Tibial artery (tissue), 4 donors: Measurements from ENCODE around the gene NECTIN4.

ENCODE experiments used
- DNase-seq, 2 donors: peaks; one replicate each; pipeline ENCODE4 v3.0.0-alpha.2; 2019
- H3K27ac ChIP-seq, 2 donors: fragments of 200-600 bp; sonication (generic) in 1 of 2; 1 replicate in 1 of 2; 2 replicates in 1 of 2; pipeline ENCODE4 v1.5.1; 2018 to 2019; ENCODE audit warnings: mild to moderate bottlenecking in 1 of 2
- H3K27me3 ChIP-seq, 2 donors: fragments of 200-600 bp; sonication (generic) in 1 of 2; one replicate each; pipeline versions ENCODE4 v1.5.1 to v1.6.0; 2016 to 2019
- H3K36me3 ChIP-seq, 3 donors: fragments of 200-600 bp; sonication (generic) in 2 of 3; one replicate each; pipeline ENCODE4 v1.5.1; 2016 to 2019; ENCODE audit warnings: mild to moderate bottlenecking in 2 of 3
- H3K4me1 ChIP-seq, 4 donors: fragments of 200-600 bp; sonication (generic) in 2 of 4; 1 replicate in 3 of 4; 2 replicates in 1 of 4; pipeline ENCODE4 v1.5.1; 2016 to 2019
- H3K4me3 ChIP-seq, 2 donors: fragments of 200-600 bp; sonication (generic) in 1 of 2; 1 replicate in 1 of 2; 2 replicates in 1 of 2; pipeline ENCODE4 v1.5.1; 2018 to 2019; ENCODE audit warnings: mild to moderate bottlenecking in 2 of 2
- H3K9me3 ChIP-seq, 3 donors: fragments of 200-600 bp; sonication (generic) in 1 of 3; one replicate each; pipeline ENCODE4 v1.5.1; 2016 to 2019
- intact Hi-C: fragments of 100-400 bp; cut with DNase I; formaldehyde crosslinking; loops from one replicate; pipeline ENCODE4 v1.15.0; 2023; ENCODE audit warnings: low total_unique reads
- TF ChIP-seq, protein P1 (sequence below), 2 experiments: fragments of 200-600 bp in 1 of 2; fragments of 450-650 bp in 1 of 2; IDR thresholded peaks; one replicate each; pipeline ENCODE4 v1.5.1; 2017 to 2019; ENCODE audit warnings: antibody characterized with exemption in 2 of 2, mild to moderate bottlenecking in 1 of 2, moderate library complexity in 1 of 2

NECTIN4 gene

DNA sequence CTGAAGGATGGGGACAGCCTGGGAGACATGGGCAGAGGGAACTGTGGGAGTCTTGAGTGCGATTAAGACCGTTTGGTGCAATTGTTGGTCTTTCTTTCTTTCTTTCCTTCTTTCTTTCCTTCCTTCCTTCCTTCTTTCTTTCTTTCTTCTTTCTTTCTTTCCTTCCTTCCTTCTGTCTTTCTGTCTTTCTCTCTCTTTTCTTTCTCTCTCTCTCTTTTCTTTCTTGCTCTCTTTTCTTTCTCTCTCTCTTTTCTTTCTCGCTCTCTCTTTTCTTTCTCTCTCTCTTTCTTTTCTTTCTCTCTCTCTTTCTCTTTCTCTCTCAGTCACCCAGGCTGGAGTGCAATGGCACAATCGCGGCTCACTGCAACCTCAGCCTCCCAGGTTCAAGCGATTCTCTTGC lies 5.9 kb upstream of the NECTIN4 start:
- Histone ChIP-seq H3K27ac (no peak overlapping the region), H3K4me3 (no peak overlapping the region), H3K4me1 (peaks cover 0 to 18% (median 15%) of the 10 kb centered on the region in 4 donors), H3K27me3 (no peaks in the 10 kb centered on the region), H3K36me3 (peaks cover 0 to 8% (median 0%) of the 10 kb centered on the region in 3 donors), H3K9me3 (no peaks in the 10 kb centered on the region)
- intact Hi-C loops, result loop anchor here (10.0 kb wide), 1 partner anchor 100 kb away; no protein-coding TSS in a partner anchor
- no peak for DNase-seq
- TF ChIP-seq, protein P1, sequence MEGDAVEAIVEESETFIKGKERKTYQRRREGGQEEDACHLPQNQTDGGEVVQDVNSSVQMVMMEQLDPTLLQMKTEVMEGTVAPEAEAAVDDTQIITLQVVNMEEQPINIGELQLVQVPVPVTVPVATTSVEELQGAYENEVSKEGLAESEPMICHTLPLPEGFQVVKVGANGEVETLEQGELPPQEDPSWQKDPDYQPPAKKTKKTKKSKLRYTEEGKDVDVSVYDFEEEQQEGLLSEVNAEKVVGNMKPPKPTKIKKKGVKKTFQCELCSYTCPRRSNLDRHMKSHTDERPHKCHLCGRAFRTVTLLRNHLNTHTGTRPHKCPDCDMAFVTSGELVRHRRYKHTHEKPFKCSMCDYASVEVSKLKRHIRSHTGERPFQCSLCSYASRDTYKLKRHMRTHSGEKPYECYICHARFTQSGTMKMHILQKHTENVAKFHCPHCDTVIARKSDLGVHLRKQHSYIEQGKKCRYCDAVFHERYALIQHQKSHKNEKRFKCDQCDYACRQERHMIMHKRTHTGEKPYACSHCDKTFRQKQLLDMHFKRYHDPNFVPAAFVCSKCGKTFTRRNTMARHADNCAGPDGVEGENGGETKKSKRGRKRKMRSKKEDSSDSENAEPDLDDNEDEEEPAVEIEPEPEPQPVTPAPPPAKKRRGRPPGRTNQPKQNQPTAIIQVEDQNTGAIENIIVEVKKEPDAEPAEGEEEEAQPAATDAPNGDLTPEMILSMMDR (IDR thresholded peaks at IDR 0.05), result no peak

DNA sequence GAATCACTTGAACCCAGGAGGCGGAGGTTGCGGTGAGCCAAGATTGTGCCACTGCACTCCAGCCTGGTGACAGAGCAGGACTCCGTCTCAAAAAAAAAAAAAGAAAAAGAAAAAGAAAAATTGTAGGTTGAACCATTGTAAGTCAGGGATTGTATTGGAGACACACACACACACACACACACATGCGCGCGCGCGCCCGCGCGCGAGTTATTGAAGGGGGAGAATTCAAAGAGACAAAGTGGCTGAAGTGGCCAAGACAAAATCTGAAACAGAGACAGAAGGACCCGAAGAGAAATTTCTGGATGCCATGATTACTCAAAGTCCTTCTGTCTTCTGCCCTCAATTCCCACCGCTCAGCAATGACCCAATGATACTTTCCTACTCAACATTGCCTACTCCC lies 5.1 kb upstream of the NECTIN4 start:
- Histone ChIP-seq H3K4me3 (no peak overlapping the region), H3K27me3 (no peaks in the 10 kb centered on the region), H3K36me3 (peaks cover 0 to under 1% (median 0%) of the 10 kb centered on the region in 3 donors), H3K4me1 (peaks cover 0 to 18% (median 15%) of the 10 kb centered on the region in 4 donors), H3K27ac (no peak overlapping the region), H3K9me3 (no peaks in the 10 kb centered on the region)
- DNase-seq, result no peak
- intact Hi-C loops, result loop anchor here (10.0 kb wide), 1 partner anchor 100 kb away; no protein-coding TSS in a partner anchor
- TF ChIP-seq, protein P1 (IDR thresholded peaks at IDR 0.05), result no peak

DNA sequence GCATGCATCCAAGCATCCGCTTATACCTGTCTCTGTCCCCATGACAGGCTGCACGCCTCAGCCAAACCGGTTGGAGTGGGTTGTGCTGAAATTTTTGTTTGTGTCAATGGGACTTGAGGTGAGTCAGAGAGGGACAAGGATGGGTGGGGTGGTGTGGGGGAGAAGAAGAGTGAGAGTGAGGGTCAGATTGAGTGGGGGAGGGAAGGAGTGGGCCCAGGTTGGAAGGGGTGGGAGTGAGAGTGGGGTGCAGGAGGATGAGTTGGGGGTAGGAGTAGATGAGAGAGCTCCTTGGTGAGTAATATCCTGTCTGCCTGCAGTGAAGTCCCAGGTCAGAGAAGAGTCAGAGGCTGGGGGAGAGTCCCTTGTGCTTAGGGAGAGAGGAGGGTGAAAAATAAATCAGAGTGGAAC lies 3.3 kb upstream of the NECTIN4 start:
- H3K9me3 ChIP-seq, result no peaks in the 10 kb centered on the region
- H3K27ac ChIP-seq, result no peak overlapping the region
- no peaks in the 10 kb centered on the region for H3K36me3 ChIP-seq
- peak in 1 of 2 donors; percentile 46 for DNase-seq
- intact Hi-C loops, result loop anchor here (10.0 kb wide), 1 partner anchor 98 kb away; no protein-coding TSS in a partner anchor
- no peak overlapping the region for H3K4me3 ChIP-seq
- H3K4me1 ChIP-seq, result peaks cover 0 to 7% (median 5%) of the 10 kb centered on the region in 4 donors
- peaks cover 0 to 12% of the 10 kb centered on the region in 2 donors for H3K27me3 ChIP-seq
- TF ChIP-seq, protein P1 (IDR thresholded peaks at IDR 0.05), result no peak

DNA sequence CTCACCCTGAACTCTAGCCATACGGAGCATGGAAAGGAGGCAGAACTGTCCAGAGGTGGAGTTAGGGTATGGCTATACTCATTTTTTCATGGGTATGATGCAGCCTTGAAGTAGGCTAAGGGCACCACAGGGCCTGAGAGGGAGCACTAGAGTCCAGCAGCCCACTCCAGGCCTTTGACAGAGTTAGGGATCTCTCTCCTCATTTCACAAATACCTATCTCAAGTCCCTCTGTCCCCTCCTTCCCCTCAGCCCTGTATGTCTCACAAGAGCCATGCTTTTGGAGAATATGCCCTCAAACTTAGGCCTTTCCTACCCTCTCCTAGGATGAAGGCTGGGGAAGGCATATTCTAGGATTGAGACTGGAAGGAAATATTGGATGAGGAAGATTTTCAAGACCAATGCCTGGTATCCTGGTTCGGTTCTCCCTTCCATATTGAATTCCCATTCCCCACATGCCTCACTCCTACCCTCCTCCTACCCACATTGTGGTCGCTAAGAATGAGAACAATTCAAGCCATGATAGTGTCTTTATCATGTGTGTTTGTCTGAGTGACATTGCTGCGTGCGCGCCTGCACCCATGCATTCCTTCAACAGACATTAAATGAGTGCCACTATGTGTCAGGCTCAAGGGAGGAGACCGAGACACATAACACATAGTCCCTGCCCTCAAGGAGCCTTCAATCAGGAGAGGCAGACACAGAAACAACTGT lies 2.6 kb upstream of the NECTIN4 start:
- Histone ChIP-seq H3K36me3 (no peaks in the 10 kb centered on the region), H3K27ac (no peak overlapping the region), H3K9me3 (no peaks in the 10 kb centered on the region), H3K4me1 (peaks cover 0 to 1% (median under 1%) of the 10 kb centered on the region in 4 donors), H3K4me3 (no peak overlapping the region), H3K27me3 (peaks cover 0 to 16% of the 10 kb centered on the region in 2 donors)
- peak in 1 of 2 donors; percentile 21 for DNase-seq
- intact Hi-C loops, result loop anchor here (10.0 kb wide), 1 partner anchor 97 kb away; no protein-coding TSS in a partner anchor
- TF ChIP-seq, protein P1 (IDR thresholded peaks at IDR 0.05), result no peak

DNA sequence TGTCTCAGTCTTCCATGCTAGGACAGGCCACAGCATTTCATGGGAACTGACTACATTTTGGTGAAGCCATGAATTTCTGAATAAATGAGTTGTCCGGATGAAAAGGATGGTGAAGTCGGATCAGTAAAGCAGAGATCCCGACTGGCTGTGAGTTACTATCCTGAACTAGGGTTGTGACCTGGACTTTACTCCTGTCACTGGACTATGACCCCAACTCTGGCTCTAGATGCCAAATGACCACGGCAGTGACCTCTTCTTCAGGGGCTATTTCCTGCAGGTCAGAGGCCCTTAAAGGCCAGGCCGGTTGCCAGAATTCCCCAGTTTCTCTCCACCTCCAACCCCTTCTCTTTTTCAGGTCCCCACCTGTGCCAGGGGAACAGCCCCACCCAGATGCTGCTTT lies 1.7 kb upstream of the NECTIN4 start:
- intact Hi-C loops, result loop anchor here (10.0 kb wide), 1 partner anchor 96 kb away; no protein-coding TSS in a partner anchor
- Histone ChIP-seq H3K9me3 (no peaks in the 10 kb centered on the region), H3K27ac (no peak overlapping the region), H3K27me3 (peaks cover 0 to 21% of the 10 kb centered on the region in 2 donors), H3K4me1 (no peaks in the 10 kb centered on the region), H3K4me3 (no peak overlapping the region), H3K36me3 (no peaks in the 10 kb centered on the region)
- TF ChIP-seq, protein P1 (IDR thresholded peaks at IDR 0.05), result no peak
- DNase-seq, result no peak
